ENCODE measurements around the gene RIMBP2.

RIMBP2 gene

GRCh38 chr12:130435331-130435730 is 280.8 kb downstream of the RIMBP2 start:
- DNase-seq, result no peak

GRCh38 chr12:130434560-130434959 is 281.5 kb downstream of the RIMBP2 start:
- no peak for DNase-seq

- DNase-seq, result no peak
Measured at GRCh38 chr12:130433834-130434233, 282.3 kb downstream of the RIMBP2 start.

- no peak for DNase-seq
Measured at GRCh38 chr12:130433411-130433810, 282.7 kb downstream of the RIMBP2 start.

GRCh38 chr12:130431176-130431575 is 284.9 kb downstream of the RIMBP2 start:
- DNase-seq, result no peak

- DNase-seq, result no peak
Measured at GRCh38 chr12:130429656-130430505, 286.2 kb downstream of the RIMBP2 start.

- no peak for DNase-seq
Measured at GRCh38 chr12:130428116-130428515, 288.0 kb downstream of the RIMBP2 start.

- DNase-seq, result no peak
Measured at GRCh38 chr12:130427381-130427887, 288.7 kb downstream of the RIMBP2 start.

- DNase-seq, result no peak
Measured at GRCh38 chr12:130425698-130426245, 290.3 kb downstream of the RIMBP2 start.

GRCh38 chr12:130424858-130425697 is 291.0 kb downstream of the RIMBP2 start:
- DNase-seq, result no peak

GRCh38 chr12:130423991-130424857 is 291.9 kb downstream of the RIMBP2 start:
- no peak for DNase-seq

GRCh38 chr12:130423136-130423535 is 293.0 kb downstream of the RIMBP2 start:
- DNase-seq, result no peak

- no peak for DNase-seq
Measured at GRCh38 chr12:130422676-130423075, 293.4 kb downstream of the RIMBP2 start.

GRCh38 chr12:130421896-130422295 is 294.2 kb downstream of the RIMBP2 start:
- no peak for DNase-seq

GRCh38 chr12:130420071-130420470 is 296.0 kb downstream of the RIMBP2 start:
- DNase-seq, result no peak

GRCh38 chr12:130419116-130419515 is 297.0 kb downstream of the RIMBP2 start:
- DNase-seq, result no peak

GRCh38 chr12:130418251-130418650 is 297.8 kb downstream of the RIMBP2 start:
- DNase-seq, result no peak

GRCh38 chr12:130414381-130414780 is 301.7 kb downstream of the RIMBP2 start:
- DNase-seq, result no peak

GRCh38 chr12:130413909-130414308 is 302.2 kb downstream of the RIMBP2 start:
- no peak for DNase-seq

GRCh38 chr12:130412384-130412783 is 303.7 kb downstream of the RIMBP2 start:
- DNase-seq, result no peak

- DNase-seq, result no peak
Measured at GRCh38 chr12:130405332-130405731, 310.8 kb downstream of the RIMBP2 start.

GRCh38 chr12:130401703-130402102 is 314.4 kb downstream of the RIMBP2 start:
- no peak for DNase-seq
